ENCODE measurements around the gene CLASRP. TPM values are rescaled to one million over a fixed set of nuclear protein-coding genes. Genes with fewer than 3 reads are reported as not detected.

The CLASRP gene
- total RNA-seq, 1 donor from 2014 or later = 111 TPM

DNA sequence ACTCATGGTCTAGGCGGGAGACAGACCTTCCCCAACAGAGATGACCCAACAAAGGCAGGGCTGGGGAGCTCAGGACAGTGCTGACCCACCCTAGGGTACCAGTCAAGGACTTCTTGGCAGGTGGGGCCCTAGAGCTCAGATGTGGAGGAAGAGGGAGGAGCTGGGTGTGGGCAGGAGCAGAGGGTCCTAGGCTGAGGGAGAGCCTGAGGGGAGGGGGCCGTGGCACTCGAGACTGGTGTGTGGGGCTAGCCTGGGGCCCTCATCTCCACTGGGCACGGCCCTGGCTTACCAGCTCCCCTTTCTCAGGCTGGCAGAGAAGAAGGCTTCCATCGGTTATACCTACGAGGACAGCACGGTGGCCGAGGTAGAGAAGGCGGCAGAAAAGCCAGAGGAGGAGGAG lies 18.6 kb downstream of the CLASRP start:
- no peak overlapping the region for H3K4me3 Mint-ChIP-seq
- TF ChIP-seq, protein P1, sequence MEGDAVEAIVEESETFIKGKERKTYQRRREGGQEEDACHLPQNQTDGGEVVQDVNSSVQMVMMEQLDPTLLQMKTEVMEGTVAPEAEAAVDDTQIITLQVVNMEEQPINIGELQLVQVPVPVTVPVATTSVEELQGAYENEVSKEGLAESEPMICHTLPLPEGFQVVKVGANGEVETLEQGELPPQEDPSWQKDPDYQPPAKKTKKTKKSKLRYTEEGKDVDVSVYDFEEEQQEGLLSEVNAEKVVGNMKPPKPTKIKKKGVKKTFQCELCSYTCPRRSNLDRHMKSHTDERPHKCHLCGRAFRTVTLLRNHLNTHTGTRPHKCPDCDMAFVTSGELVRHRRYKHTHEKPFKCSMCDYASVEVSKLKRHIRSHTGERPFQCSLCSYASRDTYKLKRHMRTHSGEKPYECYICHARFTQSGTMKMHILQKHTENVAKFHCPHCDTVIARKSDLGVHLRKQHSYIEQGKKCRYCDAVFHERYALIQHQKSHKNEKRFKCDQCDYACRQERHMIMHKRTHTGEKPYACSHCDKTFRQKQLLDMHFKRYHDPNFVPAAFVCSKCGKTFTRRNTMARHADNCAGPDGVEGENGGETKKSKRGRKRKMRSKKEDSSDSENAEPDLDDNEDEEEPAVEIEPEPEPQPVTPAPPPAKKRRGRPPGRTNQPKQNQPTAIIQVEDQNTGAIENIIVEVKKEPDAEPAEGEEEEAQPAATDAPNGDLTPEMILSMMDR (conservative IDR thresholded peaks at IDR 0.05) = no peak
- no peak for DNase-seq (ENCODE audit: extremely low spot score, unreplicated experiment)
- no peaks in the 10 kb centered on the region for H3K9me3 Mint-ChIP-seq
- no peak overlapping the region for H3K27ac Mint-ChIP-seq
- no peaks in the 10 kb centered on the region for H3K27me3 Mint-ChIP-seq
- peaks cover 10% of the 10 kb centered on the region for H3K36me3 Mint-ChIP-seq
- H3K4me1 Mint-ChIP-seq (ENCODE audit: unreplicated experiment) = no peaks in the 10 kb centered on the region

DNA sequence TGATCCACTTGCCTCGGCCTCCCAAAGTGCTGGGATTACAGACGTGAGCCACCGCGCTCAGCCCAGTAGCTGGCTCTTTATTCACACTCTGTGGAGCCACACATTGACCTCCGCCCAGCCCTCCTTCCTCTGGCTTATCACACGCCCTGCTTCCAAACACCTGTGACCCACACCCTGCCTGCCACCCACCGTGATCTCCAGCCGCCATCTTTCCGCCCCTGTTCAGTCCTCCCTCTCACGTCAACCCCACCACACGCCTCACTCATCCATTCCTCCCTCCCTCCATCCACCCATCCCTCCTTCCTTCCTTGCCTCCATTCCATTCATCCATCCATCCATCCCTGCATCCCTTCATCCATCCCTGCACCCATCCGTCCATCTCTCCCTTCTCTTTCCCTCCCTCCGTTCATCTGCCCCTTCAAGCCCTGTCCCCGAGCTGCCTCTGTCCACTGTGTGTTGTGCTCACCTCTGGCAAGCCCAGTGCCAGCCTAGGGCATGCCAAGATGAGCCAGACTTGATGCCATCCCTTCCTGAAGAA lies 19.8 kb downstream of the CLASRP start:
- Mint-ChIP-seq H3K27ac (peak overlapping the region; percentile 70), H3K36me3 (peaks cover 10% of the 10 kb centered on the region), H3K4me3 (no peak overlapping the region), H3K4me1 (ENCODE audit: unreplicated experiment) (no peaks in the 10 kb centered on the region), H3K9me3 (no peaks in the 10 kb centered on the region), H3K27me3 (no peaks in the 10 kb centered on the region)
- DNase-seq (ENCODE audit: extremely low spot score, unreplicated experiment) = no peak
- TF ChIP-seq, protein P1 (conservative IDR thresholded peaks at IDR 0.05) = no peak

DNA sequence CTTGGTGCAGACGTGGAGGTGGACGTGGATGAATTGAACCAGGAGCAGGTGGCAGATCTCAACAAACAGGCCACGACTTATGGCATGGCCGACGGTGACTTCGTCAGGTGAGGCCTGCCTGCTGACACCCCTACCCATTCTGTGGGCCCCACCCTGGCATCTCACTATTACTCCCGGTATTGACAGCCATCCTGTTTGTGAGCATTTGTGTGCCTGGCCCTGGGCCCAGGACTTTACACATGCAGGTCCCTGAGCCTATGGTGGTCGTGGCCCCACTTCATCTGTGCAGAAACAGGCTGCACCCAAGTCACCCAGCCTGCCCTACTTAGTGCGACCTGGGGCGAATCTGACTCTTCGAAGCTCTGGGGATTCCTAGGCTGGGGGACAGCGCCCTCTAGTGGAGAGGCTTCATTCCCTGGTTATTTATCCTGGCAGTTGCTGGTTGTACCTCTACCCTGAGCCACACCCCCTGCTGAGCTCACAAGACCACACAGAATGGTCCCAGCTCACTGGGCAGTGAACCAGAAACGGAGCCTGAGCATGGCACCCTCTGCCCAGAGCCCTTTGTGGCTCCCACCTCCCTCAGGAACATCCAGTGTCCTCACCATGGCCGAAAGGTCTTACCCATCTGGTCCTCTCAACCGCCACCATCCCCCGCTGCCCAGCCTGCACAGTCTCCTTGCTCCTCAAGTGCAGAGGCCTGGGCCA lies 20.6 kb downstream of the CLASRP start:
- H3K27ac Mint-ChIP-seq = peak overlapping the region; percentile 70
- no peaks in the 10 kb centered on the region for H3K4me1 Mint-ChIP-seq (ENCODE audit: unreplicated experiment)
- no peaks in the 10 kb centered on the region for H3K27me3 Mint-ChIP-seq
- H3K9me3 Mint-ChIP-seq = no peaks in the 10 kb centered on the region
- TF ChIP-seq, protein P1 (conservative IDR thresholded peaks at IDR 0.05) = peak; percentile 91
- no peak overlapping the region for H3K4me3 Mint-ChIP-seq
- DNase-seq (ENCODE audit: extremely low spot score, unreplicated experiment) = peak; percentile 85
- peaks cover 10% of the 10 kb centered on the region for H3K36me3 Mint-ChIP-seq

DNA sequence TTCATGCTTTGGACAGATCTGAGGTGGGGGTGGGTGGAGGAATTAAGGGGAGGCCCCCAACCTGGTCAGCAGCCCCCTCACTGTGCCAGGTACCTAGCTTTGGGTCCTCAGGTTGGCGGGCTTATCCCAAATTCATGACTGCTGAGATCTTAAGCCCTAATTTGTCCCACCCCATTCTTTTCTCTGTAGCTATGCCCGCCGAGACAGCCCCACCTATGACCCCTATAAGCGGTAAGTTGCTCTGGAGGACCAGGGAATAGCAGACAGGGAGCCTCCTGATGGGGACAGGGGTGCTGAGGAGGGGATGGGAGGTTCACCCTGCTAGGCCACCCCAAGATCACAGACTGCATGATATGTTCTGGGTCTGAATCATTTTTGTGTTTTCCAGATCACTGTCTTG lies 23.1 kb downstream of the CLASRP start:
- H3K4me1 Mint-ChIP-seq (ENCODE audit: unreplicated experiment) = no peaks in the 10 kb centered on the region
- H3K27ac Mint-ChIP-seq = no peak overlapping the region
- H3K27me3 Mint-ChIP-seq = no peaks in the 10 kb centered on the region
- no peak overlapping the region for H3K4me3 Mint-ChIP-seq
- H3K9me3 Mint-ChIP-seq = no peaks in the 10 kb centered on the region
- TF ChIP-seq, protein P1 (conservative IDR thresholded peaks at IDR 0.05) = no peak
- peaks cover 10% of the 10 kb centered on the region for H3K36me3 Mint-ChIP-seq
- DNase-seq (ENCODE audit: extremely low spot score, unreplicated experiment) = no peak

DNA sequence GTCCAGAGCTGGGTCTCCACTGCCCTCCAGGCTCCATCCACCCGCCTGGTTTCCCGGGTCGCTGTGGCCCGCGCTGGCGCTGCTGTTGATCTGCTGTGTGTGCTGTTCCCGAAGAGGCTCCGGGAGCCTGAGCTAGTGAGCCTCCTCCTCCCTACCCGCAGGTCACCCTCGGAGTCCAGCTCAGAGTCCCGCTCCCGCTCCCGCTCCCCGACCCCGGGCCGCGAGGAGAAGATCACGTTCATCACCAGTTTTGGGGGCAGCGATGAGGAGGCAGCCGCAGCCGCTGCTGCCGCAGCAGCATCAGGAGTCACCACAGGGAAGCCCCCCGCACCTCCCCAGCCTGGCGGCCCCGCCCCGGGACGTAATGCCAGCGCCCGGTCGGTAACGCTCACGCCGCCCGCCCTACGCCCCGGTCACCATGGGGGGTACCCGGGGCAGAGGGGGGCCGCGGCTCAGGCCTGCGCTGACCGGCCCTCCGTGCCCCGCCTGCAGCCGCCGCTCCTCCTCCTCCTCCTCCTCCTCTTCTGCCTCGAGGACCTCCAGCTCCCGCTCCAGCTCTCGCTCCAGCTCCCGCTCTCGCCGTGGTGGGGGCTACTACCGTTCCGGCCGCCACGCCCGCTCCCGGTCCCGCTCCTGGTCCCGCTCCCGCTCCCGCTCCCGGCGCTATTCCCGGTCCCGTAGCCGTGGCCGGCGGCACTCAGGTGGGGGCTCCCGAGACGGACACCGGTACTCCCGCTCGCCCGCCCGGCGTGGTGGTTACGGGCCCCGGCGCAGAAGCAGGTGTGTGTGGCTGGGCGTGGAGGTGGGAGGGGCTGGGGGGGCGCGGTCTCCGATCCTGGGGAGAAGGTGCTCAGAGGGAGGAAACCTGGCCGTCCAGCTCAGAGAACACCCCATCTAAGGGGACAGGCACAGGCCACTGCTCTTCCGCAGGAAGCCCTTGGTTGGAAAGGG lies 25.3 kb downstream of the CLASRP start:
- H3K36me3 Mint-ChIP-seq = peaks cover 11% of the 10 kb centered on the region
- no peak overlapping the region for H3K27ac Mint-ChIP-seq
- TF ChIP-seq, protein P1 (conservative IDR thresholded peaks at IDR 0.05) = no peak
- no peaks in the 10 kb centered on the region for H3K27me3 Mint-ChIP-seq
- no peak for DNase-seq (ENCODE audit: extremely low spot score, unreplicated experiment)
- H3K4me3 Mint-ChIP-seq = no peak overlapping the region
- no peaks in the 10 kb centered on the region for H3K9me3 Mint-ChIP-seq
- H3K4me1 Mint-ChIP-seq (ENCODE audit: unreplicated experiment) = no peaks in the 10 kb centered on the region
